GM19099 (cell line): ENCODE results near the gene FIBIN.

Source experiments
- POLR2A ChIP-seq: IDR thresholded peaks from 3 replicates; pipeline ENCODE4 v1.6.1; 2011; ENCODE audit warnings: low read depth; ENCODE audit not compliant: insufficient read length; ENCODE audit errors: extremely low read depth

The FIBIN gene

DNA sequence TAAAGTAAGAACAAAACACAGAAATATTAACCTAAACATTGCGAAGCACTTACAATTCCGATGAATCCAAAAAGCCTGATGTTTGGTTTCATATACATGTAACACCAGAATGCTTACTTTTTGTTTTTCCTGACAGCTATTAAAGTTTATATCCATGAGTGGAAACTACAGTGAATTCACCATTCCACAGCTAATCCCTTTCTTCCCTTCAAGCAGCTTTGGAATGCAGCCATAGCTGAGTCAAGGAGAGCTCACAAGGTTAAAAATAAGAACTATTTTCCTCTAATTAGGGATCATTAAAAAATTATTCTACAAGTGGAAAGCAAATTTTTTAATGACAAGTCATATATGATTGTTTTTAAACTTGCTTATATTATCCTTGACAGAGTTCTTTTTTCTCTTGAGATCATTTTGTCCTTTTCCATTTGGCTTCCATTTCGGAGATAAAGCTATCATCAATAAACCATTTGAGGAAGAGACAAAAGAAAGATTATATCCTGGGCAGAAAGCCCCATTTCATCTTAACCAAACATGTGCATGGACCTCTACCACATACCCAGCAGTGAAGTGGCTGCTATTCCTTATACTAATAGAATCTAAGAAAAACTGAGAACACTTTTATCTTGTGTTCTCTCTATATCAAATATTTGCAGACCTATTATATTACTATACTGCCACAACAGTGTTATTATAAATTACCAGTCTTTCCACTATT is 19.7 kb upstream of the FIBIN start:
- TF ChIP-seq POLR2A, result no peak

DNA sequence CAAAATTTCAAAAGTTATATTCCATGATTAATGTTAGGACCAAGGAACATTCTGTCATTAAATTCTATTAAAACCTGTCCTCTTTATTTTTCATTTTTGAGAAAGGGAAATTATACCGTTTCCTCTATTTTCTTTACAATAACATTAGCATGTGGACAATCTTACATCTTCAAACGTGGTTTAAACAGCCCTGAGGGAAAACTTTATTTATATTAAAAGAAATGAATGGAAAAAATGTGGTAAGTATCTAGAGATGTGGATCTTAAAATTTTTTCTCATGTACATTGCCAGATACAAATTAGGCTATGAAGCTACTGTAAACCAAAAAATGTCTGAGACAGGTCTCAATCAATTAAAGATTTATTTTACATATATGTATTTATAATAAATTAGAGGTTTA is 18.9 kb upstream of the FIBIN start:
- no peak for TF ChIP-seq POLR2A

DNA sequence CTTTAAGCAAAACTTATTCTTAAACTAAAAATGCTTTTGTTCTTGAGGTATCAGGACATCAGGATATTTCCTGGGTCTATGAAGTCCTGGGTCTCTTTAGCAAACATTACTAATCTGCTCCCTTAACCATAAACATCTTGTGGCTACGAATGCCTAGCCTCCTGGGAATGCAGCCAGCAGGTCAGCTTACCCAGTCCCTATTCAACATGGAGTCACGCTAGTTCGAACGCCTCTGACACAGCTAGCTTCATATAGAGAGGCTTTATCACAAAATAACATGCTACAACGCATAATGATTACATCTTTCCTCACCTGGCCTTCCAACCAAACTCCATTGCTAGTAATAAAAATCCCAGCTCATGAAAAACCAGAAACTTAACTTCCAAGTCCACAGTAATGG is 17.5 kb upstream of the FIBIN start:
- no peak for TF ChIP-seq POLR2A

DNA sequence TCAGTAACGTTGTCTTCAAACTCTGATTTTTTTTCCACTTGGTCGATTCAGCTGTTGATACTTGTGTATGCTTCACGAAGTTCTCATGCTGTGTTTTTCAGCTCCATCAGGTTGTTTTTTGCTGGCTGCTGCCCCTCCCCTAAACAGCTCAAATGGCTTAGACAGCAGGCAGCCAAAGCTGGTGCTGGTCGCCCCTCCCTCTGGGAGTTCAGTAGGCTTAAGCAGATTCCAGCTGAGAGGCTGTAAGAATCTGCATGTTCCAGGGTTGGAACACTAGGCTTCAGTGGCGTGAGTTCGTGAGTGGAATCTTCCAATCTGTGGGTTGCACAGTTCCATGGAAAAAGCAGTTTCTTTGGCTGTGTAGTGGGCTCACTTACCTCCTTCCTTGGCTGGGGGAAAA is 10.3 kb upstream of the FIBIN start:
- TF ChIP-seq POLR2A, result no peak

DNA sequence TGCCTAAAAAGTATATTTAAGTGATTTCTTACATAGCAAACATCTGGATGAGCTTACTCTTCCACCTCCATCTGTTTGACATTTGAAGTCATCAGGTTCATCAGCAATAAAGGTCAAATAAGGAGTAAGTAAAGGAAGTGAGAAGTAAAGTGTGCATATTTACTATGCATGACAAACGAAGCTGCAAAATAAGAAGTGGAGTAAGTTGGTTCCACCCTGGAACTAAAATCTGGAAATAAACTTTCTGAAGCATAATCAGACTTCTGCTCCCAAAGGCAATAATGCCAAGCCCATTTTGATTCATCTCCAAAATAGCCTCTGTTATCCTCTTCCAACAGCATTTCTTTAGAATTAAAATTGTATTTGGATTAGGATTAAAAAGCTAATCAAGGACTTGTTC is 8.4 kb upstream of the FIBIN start:
- no peak for TF ChIP-seq POLR2A

DNA sequence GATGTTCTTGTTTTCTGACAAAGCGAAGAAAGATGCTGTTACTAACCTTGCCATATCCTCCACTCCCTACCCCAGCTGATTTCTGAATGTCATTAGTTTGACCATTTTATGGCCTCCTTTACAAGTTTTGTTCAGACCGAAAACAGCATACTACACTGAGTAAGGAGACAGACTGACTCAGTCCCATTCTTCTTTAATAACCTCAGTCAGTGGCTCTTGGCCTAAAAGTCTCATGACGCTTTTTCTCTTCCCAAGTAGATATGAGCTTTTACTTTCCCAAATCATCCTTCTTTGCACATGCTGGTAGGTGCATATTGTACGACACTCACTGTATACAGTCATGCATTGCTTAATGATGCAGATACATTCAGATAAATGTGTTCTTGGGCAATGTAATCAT is 8.0 kb upstream of the FIBIN start:
- TF ChIP-seq POLR2A, result no peak

DNA sequence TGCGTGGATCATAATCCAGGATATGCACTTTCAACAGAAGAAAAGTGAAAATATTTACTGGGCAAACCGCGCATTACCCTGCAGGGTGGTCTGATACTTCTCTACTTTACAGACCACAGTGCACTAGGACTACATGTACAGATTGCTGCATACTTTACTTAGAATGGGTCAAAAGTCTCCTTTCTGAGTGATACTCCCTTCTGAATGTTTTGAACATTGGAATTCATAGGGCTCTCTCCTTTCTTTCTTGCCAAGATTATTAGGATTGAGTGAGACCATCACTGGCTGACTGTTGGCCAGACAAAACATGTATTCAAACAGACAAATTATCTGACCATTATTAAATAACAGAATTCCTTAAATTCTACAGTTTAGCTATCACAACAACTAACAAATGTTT is 6.6 kb upstream of the FIBIN start:
- no peak for TF ChIP-seq POLR2A

DNA sequence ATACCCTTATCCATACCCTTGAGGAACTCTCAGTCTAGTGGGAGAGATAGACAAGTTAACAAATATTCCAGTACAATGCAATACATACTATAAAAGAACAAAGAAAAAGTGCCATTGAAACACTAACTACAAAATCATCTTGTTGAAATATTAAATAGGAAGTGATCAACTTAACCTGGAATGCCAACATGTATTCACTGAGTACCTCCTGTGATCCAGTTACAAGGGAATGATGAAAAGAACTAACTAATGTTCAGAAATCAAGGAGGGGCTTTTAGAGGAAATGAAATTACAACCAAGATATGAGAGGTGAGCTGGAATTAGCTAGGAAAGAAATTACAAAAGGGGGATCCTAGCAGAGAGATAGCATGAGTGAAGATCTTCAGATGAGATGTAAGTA is 6.2 kb upstream of the FIBIN start:
- TF ChIP-seq POLR2A, result no peak

DNA sequence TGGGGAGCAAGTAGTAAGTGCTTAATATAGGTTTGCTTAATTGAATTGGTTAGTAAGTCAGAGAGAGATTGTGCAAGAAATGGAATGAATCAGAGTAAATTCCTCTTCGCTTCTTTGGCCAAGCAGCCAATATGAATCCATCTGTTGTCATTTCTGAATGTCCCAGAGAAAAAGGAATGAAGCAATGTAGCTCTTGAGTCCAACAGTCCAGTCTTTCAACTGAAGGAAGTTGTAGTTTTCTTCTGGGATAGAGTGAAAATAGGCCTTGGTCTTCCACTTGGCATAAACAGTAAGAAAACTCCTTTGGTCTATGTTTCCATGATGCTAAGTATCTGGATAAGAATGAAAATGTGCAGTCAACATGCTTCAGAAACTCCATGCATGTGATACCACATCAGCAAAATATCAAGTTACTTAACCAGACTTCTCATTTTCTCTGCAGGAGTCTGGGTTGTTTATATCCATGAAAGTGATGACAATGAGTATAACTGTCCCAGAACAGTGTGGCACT is 1.8 kb upstream of the FIBIN start:
- no peak for TF ChIP-seq POLR2A

DNA sequence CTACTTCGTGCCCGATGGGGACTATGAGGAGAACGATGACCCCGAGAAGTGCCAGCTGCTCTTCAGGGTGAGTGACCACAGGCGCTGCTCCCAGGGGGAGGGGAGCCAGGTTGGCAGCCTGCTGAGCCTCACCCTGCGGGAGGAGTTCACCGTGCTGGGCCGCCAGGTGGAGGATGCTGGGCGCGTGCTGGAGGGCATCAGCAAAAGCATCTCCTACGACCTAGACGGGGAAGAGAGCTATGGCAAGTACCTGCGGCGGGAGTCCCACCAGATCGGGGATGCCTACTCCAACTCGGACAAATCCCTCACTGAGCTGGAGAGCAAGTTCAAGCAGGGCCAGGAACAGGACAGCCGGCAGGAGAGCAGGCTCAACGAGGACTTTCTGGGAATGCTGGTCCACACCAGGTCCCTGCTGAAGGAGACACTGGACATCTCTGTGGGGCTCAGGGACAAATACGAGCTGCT is 751 bp downstream of the FIBIN start:
- no peak for TF ChIP-seq POLR2A

DNA sequence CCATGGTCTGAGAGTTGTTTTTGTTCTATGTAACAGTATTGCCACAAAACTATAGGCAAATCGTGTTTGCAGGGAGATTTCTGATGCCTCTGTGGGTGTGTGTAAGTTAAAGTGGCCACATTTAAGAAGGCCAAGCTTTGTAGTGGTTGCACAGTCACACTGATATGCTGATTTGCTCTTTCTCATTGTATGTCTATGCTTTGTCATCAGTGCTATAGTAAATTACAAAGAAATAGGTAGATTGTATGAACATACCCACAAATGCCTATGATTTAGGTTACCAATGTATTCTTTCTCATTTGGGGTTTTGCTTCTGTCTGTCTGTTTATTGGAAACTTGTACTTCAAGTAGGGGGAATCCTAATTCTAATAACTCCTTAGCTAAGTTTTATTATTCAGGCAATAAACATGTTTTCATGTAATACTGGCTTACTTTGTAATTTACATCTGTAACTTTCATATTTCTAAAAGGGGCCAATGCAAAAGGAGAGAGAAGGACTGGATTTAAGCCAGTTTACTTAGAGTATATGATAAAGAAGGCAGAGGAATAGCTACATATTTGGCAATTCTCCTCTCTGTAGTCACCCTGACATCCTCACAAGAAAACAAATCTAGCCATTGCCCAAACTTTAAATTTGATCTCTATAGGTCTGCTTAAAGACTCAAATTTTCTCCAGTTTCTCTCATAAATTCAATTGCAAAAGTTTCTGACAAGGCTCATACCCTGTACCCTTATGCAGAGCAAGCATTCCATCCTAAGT is 2.0 kb downstream of the FIBIN start:
- no peak for TF ChIP-seq POLR2A

DNA sequence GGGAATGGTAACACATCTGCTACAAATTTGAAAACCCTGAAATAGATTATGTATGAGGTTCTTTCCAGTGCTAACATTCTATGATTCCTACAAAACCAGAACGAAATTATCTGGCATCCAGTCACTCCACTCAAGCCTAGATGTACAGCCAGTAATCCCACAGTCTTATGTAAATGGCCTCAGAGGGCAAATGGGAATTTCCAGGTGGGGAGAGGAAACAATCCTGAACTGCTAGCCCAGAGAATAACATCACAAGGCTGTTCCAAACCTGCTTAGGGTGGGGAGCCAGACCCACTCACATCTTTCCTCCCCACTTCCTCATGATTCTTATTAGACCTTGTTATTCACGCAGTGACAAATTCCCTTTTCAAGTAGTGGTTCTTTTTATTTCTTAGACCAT is 3.5 kb downstream of the FIBIN start:
- TF ChIP-seq POLR2A, result no peak

DNA sequence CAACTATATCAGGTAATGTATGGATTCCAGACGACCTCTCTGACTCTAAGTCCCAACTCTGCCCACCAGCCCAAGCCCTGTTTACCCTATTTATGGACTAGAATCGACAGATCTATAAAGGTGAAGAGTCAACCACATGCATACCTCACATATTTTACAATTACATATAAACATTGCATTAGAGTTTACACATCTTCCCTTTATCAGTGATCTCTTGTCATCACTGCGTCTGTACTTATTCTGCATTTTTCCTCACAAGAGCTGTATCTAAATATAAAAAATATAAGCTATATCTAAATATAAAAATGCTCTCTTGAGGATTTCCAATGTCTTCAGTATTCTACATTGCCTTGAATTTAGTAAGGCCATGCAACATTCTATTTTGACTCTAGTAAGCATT is 8.5 kb downstream of the FIBIN start:
- TF ChIP-seq POLR2A, result no peak

DNA sequence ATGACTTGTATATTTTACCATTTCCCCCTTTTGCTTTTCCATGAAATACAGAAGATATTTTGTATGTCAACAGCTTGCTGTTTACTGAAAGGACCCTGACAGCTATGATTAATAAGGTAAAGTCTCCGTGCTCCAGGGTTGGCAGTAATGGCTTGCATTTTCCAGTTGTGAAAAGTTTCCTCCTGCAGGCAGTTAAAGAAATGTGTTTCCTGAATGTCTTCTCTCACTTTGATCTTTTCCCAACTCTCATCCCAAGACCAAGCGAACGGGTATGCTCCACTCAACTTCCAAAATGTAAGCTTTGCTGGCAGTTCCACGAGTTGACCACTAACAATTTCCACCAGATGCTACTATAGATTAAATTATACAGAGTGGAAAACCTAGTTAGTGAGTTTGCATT is 8.9 kb downstream of the FIBIN start:
- no peak for TF ChIP-seq POLR2A

DNA sequence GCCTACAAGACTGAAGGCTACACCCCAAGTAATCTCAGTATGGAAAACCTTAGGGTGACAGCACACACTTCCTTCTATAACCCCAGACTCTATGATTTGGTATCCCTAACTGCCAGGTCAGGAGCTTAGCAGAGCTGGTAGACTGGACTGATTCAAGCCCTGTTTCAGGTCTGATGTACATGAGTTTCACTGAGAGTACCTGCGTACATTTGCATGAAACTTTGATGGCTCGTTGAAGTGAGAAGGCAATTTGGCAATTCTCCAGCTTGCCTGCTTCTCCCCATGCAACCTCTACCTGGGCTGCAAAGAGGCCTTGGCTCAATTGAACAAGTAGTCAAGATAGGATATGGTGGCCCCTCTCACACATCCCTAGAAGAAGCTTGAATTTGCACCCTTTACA is 10.2 kb downstream of the FIBIN start:
- TF ChIP-seq POLR2A, result no peak

DNA sequence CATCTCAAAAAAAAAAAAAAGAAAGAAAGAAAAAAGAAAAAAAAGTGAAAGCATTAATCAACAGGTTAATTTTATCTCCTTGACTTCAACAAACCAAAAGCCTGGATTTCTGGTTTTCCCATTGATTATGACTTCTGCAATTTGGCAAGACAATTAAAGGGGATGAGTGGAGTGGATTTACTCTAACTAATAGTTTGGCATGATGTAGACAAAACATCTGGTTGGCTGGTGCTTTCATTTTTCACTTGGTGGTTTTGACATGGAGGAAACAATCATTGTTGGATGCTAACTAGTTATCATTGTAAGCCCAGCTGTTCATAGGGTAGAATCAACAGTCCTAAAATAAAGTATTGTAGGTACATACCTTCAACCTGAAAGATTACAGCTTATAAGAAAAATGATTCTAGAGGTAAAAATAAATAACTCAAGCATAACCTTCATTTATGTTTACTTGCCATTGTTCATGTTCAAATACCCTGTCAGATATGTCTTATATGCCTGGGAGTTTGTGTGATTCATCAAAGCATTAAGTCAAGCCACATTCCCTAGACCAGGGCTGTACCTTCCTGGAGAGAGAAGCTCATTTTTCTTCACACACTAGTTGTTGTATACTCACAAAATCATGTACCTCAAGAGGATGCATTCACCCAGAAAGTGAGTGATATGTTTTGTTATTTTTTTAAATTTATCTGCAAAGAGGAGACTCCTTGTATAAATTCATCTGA is 15.1 kb downstream of the FIBIN start:
- no peak for TF ChIP-seq POLR2A

DNA sequence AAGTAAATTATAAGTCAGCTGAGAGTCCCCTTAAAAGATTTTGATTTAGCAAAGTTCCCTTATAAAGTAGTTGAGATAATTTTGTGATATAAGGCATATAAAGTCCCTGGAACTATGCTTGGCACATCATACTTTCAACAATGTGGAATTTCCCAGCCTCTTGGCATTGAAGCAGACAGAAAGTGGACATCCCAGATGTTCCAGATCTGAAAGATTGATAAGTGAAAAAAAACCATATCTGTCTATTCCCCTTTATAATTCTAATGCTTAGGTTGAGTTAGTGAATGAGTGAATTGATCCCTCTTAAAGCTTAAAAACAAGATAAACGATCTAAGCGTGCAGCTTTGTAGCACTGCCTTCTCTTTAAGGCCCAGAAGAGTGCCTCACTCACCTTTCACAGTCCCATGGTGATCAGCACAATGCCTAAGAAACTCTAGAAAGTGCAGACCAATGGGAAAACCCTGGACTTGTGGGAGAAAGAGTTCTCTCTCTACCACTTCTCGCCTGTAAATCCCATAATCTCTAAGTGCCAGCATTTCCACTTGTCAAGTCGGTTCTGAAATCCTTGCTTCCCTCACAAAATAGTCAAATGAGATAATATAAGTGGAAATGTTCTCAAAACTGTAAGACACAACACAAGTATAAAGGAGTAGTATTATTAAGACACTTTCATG is 17.8 kb downstream of the FIBIN start:
- TF ChIP-seq POLR2A, result no peak
